Dermis blood vessel endothelial cell (primary cell): ENCODE measurements around the gene AKT1. TPM values are rescaled to one million over a fixed set of nuclear protein-coding genes. Genes with fewer than 3 reads are reported as not detected.
A peak's percentile ranks its signal among the peaks of the same experiment; 100 is the strongest.
"Not testable (repeated sequence)": the region's sequence is repeated elsewhere in the genome, so short reads cannot be mapped to it uniquely, and the experiment has no call there.

Experiments
- DNase-seq: peaks from one replicate; pipeline ENCODE4 v3.0.0; 2010
- total RNA-seq: library from RNA; depleted of rRNA; stranded (reverse); fragments of >200 nt; gene quantifications from 2 replicates; pipeline ENCODE4 v1.2.3, GENCODE V29; 2014

AKT1 gene
- total RNA-seq, 1 donor from 2014 or later = 163 TPM

DNA sequence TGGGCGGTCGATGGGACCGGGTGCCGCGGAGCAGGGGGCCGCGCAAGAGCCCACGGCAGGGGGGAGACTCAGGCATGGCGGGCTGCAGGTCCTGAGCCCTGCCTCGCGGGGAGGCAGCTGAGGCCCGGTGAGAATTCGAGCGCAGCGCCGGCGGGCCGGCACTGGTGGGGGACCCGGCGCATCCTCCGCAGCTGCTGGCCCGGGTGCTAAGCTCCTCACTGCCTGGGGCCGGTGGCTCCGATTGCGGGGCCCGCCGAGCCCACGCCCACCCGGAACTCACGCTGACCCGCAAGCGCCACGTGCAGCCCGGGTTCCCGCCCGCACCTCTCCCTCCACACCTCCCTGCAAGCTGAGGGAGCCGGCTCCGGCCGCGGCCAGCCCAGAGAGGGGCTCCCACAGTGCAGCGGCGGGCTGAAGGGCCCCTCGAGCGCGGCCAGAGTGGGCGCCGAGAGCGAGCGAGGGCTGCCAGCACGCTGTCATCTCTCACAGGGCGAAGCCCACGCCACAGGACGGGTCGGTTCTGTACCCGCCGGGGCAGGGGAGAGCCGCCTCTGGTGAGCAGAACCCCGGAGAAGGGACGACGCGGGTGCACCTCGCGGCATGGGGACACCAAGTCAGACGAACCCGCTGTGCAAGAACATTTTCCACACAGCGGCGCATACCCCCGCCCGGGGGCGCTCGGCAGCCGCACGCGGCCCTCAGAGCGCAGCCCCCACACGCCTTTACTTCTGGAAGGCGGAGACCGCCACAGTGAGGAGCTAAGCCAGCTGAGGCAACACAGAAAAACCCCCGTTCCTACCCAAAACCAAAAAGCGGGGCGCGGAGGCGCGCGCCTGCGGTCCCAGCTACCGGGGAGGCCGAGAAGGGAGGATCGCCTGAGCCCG lies 43.8 kb downstream of the AKT1 start:
- DNase-seq = no peak

DNA sequence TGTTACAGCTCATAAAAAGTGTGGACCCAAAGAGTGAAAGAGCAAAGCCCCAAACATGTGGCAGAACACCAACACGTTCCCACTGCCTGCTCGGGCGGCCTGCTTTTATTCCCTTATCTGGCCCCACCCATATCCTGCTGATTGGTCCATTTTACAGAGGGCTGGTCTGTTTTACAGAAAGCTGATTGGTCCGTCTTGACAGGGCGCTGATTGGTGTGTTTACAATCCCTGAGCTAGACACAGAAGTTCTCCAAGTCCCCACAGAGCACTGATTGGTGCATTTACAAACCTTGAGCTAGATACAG lies 44.8 kb downstream of the AKT1 start:
- DNase-seq = not testable (repeated sequence)

DNA sequence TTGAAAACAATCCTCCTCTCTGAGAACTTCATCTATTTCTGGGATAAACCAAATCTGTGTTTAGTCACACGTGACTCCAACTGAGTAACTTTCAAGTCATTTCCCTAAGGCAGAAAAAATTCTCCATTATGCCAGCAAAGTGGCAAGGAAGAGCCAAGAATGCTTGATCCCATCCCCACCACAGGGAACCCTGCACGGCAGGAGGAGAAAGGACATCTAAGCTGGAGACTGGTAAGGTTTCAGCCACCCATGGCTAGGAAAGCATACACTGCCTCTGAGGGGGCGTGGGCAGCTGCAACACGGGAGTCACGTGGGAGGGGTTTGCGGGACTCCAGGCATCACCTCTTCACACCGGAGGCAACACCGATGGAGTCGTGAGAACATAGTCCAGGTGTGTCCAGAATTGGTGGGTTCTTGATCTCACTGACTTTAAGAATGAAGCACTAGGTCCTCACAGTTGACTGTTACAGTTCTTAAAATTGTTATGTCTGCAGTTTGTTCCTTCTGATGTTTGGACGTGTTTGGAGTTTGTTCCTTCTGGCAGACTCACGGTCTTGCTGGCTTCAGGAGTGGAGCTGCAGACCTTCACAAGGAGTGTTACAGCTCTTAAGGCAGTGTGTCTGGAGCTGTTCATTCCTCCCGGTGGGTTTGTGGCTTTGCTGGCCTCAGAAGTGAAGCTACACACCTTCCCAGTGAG lies 45.3 kb downstream of the AKT1 start:
- no peak for DNase-seq

DNA sequence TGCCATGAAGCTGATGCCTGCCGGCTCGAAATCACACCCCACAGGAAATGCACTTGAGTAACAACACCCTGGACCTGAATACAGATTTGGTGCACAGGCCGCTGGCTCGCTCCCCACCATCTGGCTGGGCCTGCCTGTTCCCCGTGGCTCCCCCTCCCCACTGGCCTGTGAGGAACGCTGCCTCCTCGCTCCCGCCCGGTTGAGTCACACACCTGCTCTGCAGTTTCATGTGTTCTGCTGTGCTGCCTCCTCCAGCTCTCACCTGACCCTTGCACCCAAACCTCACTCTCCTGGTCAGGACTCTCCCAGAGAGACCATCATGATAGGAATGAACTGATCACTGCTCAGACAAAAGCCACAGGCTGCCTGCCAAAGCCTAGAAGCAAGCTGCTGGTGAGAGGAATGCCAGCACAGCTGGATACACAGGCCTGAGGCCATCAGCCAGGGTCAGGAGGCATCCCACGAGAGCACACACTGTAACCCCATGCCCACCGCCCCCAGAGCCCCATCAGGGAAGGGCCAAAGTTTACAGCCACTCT lies 46.4 kb downstream of the AKT1 start:
- DNase-seq = no peak

DNA sequence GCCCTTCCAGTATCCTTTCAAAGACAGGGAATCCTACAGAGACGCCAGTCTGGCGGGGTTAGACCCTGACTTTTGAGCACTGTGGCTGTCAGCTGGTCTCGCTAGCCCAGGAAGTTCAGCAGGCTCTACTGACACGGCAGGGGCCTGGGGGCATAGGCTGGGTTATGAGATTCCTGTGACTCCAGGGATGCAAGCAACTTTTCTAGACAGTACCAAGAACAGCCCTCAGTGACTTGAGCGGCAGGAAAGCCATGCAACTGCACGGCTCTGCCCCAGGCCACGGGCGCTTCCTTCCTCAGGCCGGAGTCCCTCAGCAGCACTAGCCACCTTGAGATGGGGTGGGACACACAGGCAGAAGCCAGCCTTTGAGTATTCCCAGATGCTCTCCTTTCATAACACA lies 47.7 kb downstream of the AKT1 start:
- DNase-seq = no peak

DNA sequence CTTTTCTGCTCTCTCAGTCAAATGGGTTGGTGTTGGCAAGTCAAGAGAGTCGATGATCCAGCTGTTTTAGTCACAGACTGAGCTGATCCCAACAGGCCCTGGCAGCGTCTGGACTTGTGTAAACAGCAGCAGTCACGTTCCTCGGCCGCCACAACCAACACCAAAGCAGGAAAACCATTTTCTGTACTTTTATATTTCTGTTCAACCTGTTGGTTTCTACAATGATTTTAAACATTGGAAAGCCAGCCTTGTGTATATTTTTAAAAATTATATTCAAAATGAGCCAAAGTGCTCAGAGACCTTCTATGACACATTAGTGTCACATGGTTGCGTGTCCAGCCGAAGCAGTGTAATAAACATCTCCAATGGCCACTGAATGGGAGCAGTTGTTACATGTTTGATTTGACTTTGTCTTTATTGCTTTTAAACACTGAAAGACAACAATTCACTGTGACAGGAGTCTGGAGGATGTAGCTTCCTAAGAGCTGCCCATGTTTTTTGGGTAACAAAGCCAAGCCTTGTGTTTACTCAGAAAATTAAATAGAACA lies 48.5 kb downstream of the AKT1 start:
- DNase-seq = no peak

DNA sequence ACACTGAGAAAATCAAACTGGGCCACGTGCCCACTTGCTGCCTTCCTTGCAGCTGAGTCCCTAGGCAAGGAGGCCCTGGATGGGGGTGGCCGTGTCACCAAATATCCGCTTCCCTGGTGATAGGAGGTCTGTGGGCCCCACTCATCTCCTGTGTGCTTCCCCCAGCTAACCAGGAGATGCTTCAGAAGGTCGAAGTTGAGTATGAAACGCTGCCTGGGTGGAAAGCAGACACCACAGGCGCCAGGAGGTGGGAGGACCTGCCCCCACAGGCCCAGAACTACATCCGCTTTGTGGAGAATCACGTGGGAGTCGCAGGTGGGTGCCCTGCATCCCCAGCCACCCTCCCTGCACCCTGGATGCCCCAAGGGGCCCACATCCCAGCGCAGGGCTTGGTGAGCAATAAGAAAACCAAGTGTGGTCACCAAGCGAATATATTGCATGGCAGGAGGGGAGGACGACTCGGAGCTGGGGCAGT lies 49.4 kb downstream of the AKT1 start:
- DNase-seq = no peak

DNA sequence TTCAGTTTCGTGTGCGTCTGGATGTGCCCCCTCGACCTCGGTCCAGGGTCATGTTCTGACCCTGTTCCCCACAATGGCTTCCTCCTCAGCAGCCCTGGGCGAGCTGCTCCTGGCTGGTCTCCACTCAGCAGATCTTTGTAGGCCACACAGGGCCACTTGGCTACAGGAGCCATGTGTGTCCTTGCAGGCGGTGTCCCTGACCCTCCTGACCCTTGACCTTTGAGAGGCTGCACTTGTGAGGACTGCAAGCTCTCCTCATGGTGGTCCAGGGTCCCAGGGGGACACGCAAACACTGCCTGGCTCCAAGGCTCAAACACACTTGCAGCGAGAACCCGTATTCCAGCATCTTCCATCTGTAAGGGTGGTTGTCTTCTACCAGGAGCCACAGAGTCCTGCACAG lies 50.1 kb downstream of the AKT1 start:
- DNase-seq = no peak

DNA sequence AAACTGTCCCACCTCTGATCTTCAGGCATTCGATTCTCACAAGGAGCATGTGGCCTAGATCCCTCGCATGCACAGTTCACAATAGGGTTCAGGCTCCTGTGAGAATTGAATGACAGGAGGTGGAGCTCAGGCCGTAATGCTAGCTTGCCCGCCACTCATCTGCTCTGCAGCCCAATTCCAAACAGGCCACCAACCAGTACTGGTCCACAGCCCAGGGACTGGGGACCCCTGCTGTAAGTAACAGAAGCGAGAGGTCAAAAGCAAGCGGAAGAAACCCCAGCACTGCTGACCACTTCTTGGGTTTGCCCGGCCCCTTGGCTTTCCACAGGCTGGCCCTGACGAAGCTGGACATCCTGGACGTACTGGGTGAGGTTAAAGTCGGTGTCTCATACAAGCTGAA lies 51.1 kb downstream of the AKT1 start:
- no peak for DNase-seq

DNA sequence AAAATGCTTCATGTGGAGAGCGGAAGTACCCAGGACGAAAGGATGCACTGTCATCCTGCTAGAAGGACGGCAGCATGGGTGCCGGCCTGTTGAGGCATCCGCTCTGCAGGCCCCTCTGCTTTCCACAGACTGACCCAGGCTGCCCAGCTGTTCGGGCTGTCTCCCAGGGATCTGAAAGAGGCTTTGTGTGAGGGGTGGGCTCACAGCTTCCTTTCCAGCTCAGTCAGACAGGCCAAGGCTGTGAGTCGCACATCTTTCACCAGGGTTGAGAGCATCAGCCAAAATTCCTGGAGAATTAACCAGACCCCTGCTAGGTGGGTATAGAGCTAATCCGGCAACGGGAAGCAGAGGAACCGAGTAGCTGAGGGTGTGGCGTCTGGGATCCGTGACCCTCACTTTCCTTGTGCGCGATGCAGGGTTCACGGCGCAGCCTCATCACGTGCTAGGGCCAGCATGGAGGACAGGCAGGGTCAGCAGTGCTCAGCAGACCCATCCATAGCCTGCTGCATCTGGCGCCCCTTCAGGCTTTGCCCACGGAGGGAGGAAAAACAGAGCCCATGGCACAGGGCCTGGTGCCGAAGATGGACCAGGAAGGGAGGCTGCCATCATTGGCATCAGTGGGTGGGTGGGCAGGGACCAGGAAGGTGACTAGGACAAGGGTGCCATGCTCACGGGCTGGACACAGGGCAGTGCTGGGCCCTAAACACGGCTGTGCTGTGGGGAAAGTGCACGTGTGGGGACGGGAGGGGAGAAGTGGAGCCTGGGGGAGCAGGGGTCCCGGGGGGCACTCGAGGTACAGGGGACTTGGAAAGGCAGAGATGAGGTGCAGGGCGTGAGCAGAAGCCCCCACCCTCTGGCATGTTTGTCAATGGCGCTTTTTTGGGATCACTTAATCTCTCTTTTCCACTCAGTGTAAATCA lies 51.8 kb downstream of the AKT1 start:
- DNase-seq = no peak

DNA sequence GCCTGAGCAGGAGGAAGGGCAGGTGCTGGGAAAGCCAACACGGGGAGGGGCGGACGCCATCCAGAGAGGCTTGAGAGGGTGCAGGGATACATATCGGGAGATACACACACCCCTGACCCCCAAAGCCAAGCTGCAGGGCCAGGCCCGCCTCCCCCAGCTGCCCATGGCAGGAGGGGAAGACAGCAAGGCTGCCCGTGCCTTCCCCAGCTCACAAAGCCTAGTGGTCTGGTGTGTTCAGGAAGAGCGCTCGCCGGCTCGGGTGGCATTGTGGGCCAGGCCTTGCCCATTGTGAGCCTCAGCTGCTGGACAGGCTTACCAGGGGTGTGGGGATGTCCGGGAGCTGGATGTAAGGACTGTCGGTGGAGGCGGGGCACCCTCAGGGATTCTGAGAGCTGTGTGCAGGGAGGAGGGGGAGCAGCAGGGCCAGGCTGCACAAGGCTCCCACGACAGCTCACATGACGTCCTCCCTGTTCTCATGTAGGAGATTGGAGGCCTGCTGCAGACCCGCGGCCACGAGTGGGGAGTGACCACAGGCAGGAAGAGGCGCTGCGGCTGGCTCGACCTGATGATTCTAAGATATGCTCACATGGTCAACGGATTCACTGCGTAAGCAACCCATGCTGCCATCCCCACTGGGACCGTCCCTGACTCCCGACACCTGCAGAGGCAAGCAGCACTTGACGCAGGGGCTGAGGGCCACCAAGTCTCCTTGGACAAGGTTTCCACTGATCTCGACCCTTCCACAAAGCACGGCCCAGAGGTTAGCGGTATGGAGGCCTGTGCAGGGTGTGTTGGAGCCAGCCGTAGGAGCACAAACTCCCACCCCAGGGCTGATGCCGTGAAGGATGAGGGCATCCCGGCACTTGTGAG lies 52.7 kb downstream of the AKT1 start:
- DNase-seq = no peak

DNA sequence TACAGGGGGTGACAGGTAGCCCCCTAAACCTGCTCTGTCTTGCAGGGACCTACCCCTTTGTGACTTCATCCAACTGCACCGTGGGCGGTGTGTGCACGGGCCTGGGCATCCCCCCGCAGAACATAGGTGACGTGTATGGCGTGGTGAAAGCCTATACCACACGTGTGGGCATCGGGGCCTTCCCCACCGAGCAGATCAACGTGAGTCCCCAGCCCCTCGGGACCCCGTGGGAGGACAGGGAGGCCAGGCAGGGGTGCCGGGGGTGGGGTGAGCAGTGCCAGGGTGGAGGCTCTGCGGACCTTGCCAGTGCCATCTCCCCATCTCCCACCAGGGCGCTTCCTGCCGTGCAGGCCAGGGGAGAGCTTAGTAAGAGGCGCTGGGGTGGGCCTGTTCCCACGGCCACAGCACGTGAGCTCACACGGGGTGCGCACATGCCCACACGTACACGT lies 53.7 kb downstream of the AKT1 start:
- no peak for DNase-seq

DNA sequence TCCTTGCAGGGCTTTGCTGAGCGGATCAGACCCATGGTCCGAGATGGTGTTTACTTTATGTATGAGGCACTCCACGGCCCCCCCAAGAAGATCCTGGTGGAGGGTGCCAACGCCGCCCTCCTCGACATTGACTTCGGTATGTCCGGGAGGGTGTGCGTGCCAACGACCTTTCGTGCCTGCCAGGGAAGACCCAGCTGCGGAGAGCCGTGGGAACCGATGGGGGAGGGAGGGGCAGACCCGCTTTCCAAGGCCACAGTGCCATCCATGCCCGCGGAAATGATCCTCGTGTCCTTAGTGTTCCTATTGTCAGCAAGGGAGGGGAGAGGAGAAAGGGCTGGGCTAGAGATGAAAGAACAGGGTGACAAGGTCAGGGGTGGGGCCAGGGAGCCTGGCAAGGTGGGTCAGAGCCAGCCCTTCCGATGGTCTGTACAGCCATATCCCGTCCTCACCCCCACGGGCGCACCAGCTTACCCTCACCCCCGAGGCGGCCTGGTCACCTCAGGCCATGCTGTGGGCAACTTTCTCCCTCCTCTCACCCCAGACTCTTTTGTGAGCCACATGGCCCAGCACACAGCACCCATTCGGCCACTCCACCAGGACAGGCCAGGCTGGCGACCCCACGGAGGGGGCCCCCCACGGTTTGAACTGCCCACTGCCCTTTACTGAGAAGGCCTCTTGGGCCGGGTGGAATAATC lies 54.3 kb downstream of the AKT1 start:
- no peak for DNase-seq

DNA sequence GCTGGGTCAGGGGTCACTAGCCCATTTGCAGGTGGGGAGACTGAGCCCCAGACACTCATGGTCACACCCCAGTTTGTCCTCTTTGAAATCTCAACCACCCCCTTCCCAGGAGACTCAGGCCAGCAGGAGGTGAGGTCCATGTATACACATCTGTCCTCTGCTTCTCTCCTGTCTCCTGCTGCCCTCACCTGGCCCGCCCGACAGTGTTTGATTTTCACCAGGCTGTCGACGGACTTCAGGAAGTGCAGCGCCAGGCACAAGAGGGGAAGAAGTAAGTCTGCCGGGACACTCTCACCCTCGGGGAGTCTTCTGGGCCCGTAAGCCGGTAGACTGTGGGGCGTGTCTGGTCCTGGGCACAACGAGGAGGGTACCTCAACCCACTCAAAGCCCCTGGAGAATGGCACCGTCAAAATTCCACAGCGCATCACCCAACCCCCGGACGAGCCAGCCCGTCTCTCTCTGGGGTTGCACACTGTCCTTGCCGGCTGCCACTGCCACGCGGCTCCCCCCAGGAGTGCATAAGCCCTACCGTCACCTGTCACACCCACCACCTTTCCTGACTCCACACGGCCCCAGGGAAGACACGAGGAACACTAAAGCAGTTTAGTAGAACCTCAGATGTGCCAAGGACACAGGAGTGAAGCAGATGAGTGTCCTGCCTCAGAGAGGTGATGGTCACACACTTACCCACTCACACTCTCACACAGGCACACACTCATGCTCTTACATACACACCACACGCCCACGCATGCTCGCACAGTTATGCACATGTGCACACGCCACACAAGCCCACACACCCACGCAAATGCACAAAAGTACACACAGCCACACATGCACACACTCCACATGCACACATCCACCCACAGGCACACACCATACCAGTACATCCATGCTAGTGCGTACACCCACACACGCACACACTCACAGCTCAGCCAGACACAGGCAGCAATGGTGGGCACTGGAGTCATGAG lies 55.7 kb downstream of the AKT1 start:
- DNase-seq = no peak

DNA sequence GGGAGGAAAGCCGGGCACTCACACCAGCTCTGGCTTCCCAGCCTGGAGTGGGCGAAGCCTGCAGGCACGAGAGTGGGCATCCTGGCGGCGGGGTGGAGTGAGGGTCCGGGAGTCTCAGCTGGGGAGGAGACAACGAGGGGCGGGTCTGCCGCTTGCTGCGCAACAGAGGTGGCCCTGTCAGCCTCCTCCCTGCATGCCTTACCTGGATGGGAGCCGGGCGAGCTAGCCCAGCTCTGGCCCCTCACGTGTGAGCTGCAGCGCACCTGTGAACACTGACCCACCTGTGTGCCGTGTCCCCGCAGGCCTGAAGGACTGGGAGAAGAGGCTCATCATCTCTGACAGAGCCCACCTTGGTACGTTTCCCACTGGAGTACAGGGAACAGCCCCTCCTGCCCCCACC lies 56.5 kb downstream of the AKT1 start:
- DNase-seq = no peak

DNA sequence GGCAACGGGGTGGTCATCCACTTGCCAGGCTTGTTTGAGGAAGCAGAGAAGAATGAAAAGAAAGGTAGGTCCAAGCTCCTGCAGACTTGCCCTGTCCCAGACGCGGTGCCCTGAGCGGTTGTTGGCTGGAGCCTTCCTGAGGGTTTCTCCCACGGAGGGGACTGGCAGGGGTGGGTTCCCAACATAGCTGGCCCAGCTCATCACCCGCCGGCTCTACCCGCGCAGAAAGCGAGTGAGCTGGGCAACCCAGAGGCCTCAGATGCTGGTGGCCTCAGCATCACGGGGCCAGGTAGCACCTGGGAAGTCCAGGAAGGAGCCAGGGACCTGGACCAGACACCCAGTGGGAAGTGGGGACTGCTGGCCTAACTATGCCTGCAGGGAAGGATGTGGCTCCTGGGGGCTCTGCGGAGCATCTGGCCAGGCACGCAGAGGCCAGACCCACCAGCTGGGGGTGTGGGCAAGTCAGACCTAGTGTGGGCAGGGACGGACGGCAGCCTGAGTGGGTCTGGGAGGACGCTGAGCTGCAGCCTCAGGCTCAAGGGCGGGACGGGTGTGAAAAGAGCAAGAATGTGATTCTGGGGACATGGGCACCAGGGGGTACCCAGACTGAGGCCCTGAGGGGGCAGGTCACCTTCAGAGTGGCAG lies 57.1 kb downstream of the AKT1 start:
- no peak for DNase-seq

DNA sequence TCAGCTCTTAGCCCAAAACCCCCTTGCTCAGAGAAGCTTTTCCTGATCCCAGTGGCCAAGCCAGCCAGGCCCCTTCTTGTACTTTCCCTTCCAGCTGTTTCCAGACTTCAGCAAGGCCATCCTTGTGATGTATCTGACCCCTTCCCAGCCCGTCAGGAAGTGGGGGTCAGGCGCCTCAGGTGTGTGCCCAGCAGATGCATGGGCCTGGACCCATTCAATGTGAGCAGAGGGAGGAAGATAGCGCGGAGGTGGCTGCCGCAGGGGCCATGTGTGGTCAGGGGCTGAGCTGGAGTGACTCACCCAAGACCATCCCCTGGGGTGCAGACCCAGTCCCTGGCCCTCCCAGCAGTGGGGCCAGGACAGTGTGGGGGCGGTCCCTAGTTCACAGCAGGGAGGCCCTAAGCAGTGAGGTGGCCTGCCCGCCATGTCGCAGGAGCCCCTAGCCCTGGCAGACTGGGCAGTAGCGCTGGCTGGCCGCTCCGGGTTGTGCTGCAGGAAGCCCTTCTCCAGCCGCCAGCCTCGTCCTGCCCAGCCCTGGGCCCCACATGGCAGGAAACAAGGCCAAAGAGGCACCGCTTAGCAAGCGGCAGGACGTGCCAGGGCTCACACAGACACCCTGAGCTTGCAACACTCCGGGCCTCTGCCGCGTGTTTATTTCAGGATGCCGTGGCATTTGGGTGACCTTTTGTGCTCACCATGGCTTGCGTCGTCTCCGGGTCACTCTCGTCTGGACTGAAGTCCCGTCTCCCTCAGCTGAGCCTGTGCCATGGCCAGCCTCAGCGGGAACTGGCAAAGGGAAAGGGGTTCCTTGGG lies 59.5 kb downstream of the AKT1 start:
- DNase-seq = peak; percentile 87
